ENCODE measurements around the gene CDH23.

The CDH23 gene

DNA sequence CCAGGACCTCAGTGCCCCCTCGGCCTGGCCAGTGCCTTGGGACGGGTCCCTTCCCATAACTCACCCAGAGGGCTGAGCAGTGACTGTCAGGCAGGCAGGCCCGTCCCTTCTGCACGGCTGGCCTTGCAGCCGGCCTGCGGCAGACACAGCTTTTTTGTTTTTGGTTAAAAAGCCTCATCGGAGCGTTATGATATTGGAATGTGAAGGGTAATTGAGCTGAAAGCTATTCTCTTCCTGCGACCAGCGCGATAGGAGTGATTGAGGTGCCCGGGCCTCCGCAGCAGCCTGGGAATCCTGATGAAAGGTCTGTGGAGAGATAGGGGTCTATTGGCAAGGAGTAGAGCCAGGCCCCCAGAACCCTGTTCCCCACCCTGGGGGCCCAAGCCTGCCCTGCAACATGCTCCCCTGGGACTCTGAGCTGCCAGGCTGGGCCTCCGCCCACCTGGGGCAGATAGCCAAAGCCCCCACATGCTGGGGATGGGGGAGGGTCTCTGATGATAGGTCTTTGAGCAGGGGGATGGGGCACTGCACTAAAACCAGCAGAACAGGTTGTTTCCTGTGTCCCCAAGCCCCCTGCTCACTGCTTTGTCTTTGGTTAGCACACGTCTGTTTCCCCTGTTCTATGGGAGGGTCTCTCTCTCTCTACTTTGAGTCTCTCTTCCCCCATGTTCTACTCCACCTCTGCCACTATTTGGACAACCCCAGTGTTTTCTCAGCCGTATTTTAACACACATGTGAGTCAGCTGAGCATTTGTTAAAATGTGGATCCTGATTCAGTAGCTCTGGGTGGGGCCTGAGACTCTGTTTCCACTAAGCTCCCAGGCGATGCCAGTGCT, 131.9 kb downstream of the CDH23 start:
- TF ChIP-seq, protein P1, sequence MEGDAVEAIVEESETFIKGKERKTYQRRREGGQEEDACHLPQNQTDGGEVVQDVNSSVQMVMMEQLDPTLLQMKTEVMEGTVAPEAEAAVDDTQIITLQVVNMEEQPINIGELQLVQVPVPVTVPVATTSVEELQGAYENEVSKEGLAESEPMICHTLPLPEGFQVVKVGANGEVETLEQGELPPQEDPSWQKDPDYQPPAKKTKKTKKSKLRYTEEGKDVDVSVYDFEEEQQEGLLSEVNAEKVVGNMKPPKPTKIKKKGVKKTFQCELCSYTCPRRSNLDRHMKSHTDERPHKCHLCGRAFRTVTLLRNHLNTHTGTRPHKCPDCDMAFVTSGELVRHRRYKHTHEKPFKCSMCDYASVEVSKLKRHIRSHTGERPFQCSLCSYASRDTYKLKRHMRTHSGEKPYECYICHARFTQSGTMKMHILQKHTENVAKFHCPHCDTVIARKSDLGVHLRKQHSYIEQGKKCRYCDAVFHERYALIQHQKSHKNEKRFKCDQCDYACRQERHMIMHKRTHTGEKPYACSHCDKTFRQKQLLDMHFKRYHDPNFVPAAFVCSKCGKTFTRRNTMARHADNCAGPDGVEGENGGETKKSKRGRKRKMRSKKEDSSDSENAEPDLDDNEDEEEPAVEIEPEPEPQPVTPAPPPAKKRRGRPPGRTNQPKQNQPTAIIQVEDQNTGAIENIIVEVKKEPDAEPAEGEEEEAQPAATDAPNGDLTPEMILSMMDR (conservative IDR thresholded peaks at IDR 0.05) = no peak
- H3K27ac ChIP-seq = no peak overlapping the region

- no peak overlapping the region for H3K27ac ChIP-seq
- TF ChIP-seq, protein P1 (conservative IDR thresholded peaks at IDR 0.05) = no peak
Measured at GRCh38 chr10:71529207-71529827, 132.6 kb downstream of the CDH23 start.

- H3K27ac ChIP-seq = no peak overlapping the region
- TF ChIP-seq, protein P1 (conservative IDR thresholded peaks at IDR 0.05) = no peak
Measured at GRCh38 chr10:71530781-71531180, 134.1 kb downstream of the CDH23 start.

DNA sequence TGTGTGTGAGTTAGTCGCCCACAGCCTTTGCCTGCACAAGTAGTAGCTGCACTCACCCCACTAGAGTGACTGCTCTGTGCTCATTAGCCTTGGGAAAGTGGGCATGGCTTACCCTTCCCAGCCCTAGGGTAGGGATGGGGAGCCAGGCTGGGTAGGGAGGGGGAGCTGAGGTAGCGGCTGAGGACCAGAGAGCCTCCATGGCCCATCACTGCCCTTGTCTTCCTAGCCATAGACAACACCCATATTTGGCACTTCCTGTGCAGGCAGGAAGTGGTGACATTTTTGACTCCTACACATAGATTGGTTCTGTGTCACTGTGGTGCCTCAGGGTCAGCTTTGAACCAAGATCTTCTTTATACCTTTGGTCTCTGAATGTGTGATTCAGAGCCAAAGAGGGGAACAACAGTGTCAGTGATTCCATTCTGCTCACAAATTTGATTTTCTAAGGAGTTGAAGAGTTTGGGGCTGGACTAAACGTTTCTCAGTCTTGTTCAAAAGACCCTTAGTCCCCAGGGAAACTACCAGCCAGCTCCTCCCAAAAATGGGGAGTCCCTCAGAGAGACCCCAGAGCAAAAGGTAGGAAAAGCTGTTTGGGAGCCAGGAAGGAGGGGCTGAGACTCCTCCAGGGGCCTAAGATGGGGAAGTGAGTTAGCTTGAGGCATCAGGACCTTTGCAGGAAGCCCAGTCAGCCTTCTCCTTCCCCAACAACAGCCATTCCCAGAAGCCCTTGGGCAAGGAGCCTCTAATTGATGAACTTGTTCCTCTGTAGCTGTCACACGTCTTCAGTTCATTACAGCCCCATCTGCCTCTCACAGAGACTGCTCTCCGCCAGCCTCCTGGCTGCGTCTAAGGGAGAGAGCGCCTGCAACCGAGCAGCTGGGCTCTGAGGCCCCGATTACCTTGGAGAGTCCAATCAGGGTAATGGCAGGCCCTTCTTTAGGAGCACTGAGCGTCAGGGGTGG, 135.0 kb downstream of the CDH23 start:
- TF ChIP-seq, protein P1 (conservative IDR thresholded peaks at IDR 0.05) = no peak
- H3K27ac ChIP-seq = no peak overlapping the region

DNA sequence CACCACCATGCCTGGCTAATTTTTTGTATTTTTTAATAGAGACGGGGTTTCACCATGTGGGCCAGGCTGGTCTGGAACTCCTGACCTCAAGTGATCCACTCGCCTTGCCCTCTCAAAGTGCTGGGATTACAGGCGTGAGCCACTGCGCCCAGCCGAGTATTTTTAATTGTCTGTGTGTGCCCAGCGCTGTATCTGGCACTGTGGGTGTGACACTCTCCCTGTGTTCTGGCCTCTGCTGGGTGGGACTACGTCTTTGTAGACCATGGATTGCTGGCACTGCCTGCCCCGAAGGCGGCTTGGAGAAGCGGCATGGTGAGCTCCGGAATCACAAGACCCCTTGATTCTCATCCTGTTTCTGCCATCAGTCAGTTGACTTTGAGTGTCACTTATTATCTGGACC, 136.2 kb downstream of the CDH23 start:
- H3K27ac ChIP-seq = no peak overlapping the region
- TF ChIP-seq, protein P1 (conservative IDR thresholded peaks at IDR 0.05) = no peak

GRCh38 chr10:71533936-71534335, 137.2 kb downstream of the CDH23 start:
- TF ChIP-seq, protein P1 (conservative IDR thresholded peaks at IDR 0.05) = no peak
- no peak overlapping the region for H3K27ac ChIP-seq

All from VCaP (cell line).